ENCODE results near the gene PRR27.
"Not testable (repeated sequence)": the region's sequence is repeated elsewhere in the genome, so short reads cannot be mapped to it uniquely, and the experiment has no call there.

PRR27 gene

DNA sequence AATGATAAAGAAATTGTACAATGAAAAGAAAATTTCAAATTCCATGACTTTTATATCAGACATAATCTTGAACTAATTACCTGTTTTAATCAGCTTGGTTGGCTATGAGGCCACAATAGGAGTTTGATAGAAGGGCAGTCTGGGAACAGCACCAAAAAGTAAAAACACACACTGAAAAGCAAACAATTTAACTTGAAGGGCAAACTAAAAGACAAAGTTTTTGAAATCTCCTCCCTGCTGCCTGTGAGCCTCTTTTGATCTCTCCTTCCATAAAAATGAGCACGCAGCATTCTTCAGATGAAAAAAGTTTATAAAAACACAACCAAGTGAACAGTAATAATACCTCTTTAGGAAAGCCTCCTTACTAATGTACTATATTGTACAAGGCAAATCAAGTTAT, 49.6 kb downstream of the PRR27 start:
- DNase-seq = no peak

DNA sequence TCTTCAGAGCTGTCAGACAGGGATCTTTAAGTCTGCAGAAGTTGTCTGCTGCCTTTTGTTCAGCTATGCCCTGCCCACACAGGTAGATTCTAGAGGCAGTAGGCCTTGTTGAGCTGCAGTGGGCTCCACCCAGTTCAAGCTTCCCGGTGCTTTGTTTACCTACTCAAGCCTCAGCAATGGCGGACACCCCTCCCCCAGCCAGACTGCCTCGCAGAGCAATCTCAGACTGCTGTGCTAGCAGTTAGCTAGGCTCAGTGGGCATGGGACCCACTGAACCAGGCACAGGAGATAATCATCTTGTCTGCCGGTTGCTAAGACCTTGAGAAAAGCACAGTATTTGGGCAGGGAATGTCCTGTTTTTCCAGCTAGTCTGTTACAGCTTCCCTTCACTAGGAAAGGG, 58.7 kb downstream of the PRR27 start:
- not testable (repeated sequence) for DNase-seq

All from NCI-H1417 (cell line).